Small intestine (tissue), 7 donors: ENCODE results near the gene MESD. TPM values are rescaled to one million over a fixed set of nuclear protein-coding genes. Genes with fewer than 3 reads are reported as not detected.

ENCODE experiments used
- DNase-seq, 2 donors: peaks; one replicate each; pipeline versions ENCODE4 v3.0.0 to v3.0.0-alpha.2; 2013
- FAIRE-seq: peaks from 2 replicates; lab custom pipeline; 2012; peaks lifted over from hg19 to GRCh38; lab: Jason Lieb, UNC
- H3K27ac ChIP-seq, 3 donors: one replicate each; pipeline ENCODE4 v1.5.1; 2013; ENCODE audit warnings: low read length in 2 of 3, mild to moderate bottlenecking in 2 of 3, control low read depth in 1 of 3, inconsistent platforms in 1 of 3, low read depth in 1 of 3, moderate library complexity in 1 of 3
- H3K27me3 ChIP-seq, 3 donors: one replicate each; pipeline ENCODE4 v1.6.1; 2013; ENCODE audit warnings: low read length in 3 of 3, inconsistent platforms in 1 of 3; ENCODE audit not compliant: control insufficient read depth in 3 of 3, insufficient read depth in 3 of 3
- H3K36me3 ChIP-seq, 3 donors: one replicate each; pipeline ENCODE4 v1.6.1; 2013; ENCODE audit warnings: low read length in 3 of 3, inconsistent platforms in 1 of 3, low read depth in 1 of 3, mild to moderate bottlenecking in 1 of 3, moderate library complexity in 1 of 3; ENCODE audit not compliant: control insufficient read depth in 3 of 3, insufficient read depth in 2 of 3
- H3K4me1 ChIP-seq, 3 donors: one replicate each; pipeline ENCODE4 v1.6.1; 2013; ENCODE audit warnings: low read length in 2 of 3, inconsistent platforms in 1 of 3, low read depth in 1 of 3, mild to moderate bottlenecking in 1 of 3, moderate library complexity in 1 of 3; ENCODE audit not compliant: control insufficient read depth in 3 of 3, insufficient read depth in 2 of 3
- H3K4me3 ChIP-seq, 3 donors: one replicate each; pipeline ENCODE4 v1.5.1; 2013; ENCODE audit warnings: low read length in 3 of 3, control low read depth in 1 of 3, inconsistent platforms in 1 of 3, low read depth in 1 of 3, mild to moderate bottlenecking in 1 of 3, moderate library complexity in 1 of 3
- H3K9me3 ChIP-seq, 2 donors: one replicate each; pipeline ENCODE4 v1.6.1; 2013; ENCODE audit warnings: low read depth in 1 of 2, low read length in 1 of 2; ENCODE audit not compliant: control insufficient read depth in 2 of 2, insufficient read depth in 1 of 2
- WGBS, 3 donors: extraction: QIAGEN DNeasy Blood & Tissue Kit; methylation state at CpG; one replicate each; pipeline ENCODE4 v1.1.7; 2013; 5-methylcytosine and 5-hydroxymethylcytosine counted together
- polyA plus RNA-seq, 4 donors: library from polyadenylated mRNA; stranded (reverse) in 3 of 4; unstranded in 1 of 4; fragments of 200-250 nt in 3 of 4; fragments of 120-200 nt in 1 of 4; gene quantifications; one replicate each; pipeline versions ENCODE4 v1.2.1 to v1.2.3, GENCODE V29; 2013
- donor health status: healthy with polysubstance abuse.
- donor health status: control.
- donor health status: control.
- donor health status: Bipolar disorder and iron deficiency.
- donor health status: healthy.

The MESD gene
- polyA plus RNA-seq, 4 donors, result 4.7 to 33.9 (median 13.6) TPM

DNA sequence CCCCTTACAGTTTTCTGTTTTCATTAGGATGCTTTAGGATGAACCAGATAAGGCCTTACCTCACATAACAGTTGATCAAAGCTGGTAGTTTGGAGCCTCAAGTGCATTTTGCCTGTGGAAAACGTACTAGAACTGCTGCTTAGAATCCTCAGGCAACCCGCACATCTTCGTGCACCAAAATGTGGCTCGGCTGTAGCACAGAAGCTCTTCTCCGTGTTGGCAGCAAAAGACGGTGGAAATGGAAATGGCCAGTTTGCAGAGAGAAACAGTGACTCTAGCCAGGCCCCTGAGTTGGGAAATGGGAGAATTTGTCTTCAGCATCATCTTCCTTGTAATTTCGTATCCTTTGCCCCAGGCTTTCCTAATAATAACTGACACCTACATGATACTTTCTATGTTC, 31.7 kb upstream of the MESD start:
- FAIRE-seq (no peak), DNase-seq (no peak)
- 95 to 96% (median 95%) methylated on average over 7 of the region's 7 CpGs for WGBS, 3 donors
- H3K36me3 ChIP-seq, result no peaks in the 10 kb centered on the region
- no peak overlapping the region for H3K4me3 ChIP-seq
- H3K27me3 ChIP-seq, result no peaks in the 10 kb centered on the region
- H3K9me3 ChIP-seq, result no peaks in the 10 kb centered on the region
- H3K27ac ChIP-seq, result no peak overlapping the region
- H3K4me1 ChIP-seq, result no peaks in the 10 kb centered on the region

DNA sequence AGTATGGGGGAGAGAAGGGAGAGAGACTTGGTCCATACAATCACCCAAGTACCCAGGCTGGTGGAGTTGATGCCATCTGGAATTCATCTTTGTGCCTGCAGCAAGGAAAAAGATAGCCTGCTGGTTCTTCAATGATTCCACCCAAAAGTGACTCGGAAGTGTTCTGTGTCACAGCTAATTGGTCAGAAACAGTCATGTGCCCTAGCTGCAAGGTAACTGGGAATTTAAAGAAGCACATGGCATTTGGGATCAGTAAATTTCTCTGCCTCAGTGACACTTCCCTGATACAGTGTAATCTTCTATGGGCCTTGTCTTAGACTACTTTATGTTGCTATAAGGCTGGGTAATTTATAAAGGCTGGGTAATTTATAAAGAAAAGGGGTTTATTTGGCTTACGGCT, 28.6 kb upstream of the MESD start:
- DNase-seq (no peak), FAIRE-seq (no peak)
- Histone ChIP-seq H3K27me3 (no peaks in the 10 kb centered on the region), H3K4me3 (no peak overlapping the region), H3K4me1 (no peaks in the 10 kb centered on the region), H3K27ac (no peak overlapping the region), H3K36me3 (no peaks in the 10 kb centered on the region), H3K9me3 (no peaks in the 10 kb centered on the region)
- 92 to 97% (median 93%) methylated on average over 2 of the region's 2 CpGs for WGBS, 3 donors

DNA sequence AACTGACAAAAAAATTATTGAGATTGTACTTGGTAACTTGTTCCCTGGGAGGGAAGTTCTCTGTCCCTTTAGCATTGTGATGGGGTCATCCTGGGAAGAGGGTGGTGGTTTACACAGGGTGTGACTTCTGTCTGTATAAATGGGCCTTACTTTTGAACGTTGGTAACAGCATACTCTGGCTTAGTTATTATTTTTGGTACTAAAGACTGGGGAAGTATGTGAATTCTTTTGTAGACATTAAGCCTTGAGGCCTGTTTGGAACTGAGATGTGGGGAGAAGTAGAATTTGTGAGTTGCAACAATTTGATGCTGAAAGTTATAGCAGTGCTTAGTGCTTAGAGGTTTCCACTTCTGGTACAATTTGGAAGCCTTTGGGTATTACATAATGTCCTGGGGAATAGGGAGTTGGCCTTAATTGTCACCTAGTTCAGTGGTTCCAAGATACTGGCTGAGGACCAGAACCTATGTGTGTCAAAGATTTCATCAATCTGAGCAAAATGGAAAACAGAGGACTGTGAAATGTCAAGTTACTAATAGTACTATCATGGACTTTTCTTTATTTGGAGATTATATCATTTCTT, 27.0 kb upstream of the MESD start:
- 35 to 40% (median 36%) methylated on average over 1 of the region's 1 CpG for WGBS, 3 donors
- Histone ChIP-seq H3K9me3 (no peaks in the 10 kb centered on the region), H3K4me1 (no peaks in the 10 kb centered on the region), H3K36me3 (no peaks in the 10 kb centered on the region), H3K4me3 (no peak overlapping the region), H3K27ac (no peak overlapping the region), H3K27me3 (no peaks in the 10 kb centered on the region)
- no peak for FAIRE-seq
- DNase-seq, result no peak

DNA sequence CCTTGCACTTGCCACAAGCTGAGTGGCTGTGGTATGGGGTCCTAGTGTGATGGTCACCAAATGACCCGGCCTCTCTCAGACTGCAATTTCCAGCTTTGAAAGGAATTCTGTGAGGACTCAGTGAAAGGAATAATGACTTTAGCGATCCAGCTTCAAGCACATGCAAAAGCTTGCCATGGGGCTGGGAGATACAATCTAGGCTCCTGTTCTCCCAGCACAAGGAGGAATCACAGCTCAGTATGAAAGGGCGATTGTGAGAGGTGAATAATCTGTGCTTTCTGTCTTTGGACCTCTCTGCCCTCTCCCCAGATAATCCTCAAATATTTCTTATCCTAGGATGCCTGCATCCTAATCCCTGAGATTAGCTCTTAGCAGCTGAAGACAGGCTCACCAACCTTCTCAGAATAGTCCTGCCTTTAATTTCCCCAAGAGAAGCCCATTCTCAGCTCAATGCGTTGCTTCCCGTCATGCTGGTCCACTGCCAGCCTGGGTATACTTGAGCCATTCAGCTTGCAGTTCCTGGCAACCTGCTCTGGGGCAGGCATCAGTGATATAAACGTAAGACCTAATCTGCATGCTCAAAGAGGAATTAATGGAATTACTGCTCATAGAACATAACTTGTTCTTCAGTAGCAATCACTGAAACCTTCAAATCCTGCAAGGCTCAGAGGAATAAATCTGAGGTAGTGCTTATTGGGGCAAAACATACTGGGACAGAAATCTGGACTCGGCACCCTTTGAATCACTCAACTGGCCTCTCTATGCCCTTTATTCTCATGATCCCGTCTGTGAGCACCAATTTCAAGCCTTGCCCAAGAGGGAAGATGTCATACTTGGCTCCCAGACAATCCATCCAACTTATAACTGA, 26.2 kb upstream of the MESD start:
- WGBS, 3 donors, result 74 to 86% (median 77%) methylated on average over 8 of the region's 8 CpGs
- no peak overlapping the region for H3K27ac ChIP-seq

DNA sequence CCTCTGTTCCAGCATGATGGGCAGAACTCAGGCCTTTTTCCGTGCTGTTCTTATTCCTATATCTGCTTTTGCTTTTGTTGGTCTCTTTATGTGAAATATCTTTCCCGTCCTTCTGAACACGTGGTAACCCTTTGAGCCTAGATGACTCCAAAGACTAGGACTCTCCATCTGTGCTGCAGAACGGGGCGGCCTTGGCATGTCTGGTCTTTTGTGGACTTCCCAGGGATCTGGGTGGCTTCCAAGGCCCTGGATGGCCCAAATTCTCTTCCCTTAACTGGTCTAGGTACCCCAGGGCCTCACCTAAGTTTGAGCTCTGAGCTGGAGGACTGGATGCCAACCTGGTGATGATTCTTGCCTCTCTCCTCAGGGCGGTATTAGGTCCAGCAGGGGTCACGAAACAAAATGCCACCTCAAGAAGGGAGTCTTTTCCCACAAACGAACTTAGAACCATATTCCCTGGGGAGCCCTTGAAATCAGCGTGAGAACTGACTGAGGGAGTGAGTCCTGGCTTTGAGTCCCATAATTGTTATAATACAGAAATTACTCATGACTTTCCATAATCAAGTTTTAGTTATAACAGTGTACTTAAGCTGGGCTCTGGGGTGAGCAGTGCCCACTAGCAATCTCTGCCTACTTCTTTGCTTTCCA, 25.0 kb upstream of the MESD start:
- no peaks in the 10 kb centered on the region for H3K27me3 ChIP-seq
- DNase-seq, result no peak
- no peak for FAIRE-seq
- H3K9me3 ChIP-seq, result no peaks in the 10 kb centered on the region
- 85 to 94% (median 91%) methylated on average over 9 of the region's 9 CpGs for WGBS, 3 donors
- H3K36me3 ChIP-seq, result no peaks in the 10 kb centered on the region
- H3K4me3 ChIP-seq, result no peak overlapping the region
- H3K4me1 ChIP-seq, result no peaks in the 10 kb centered on the region
- H3K27ac ChIP-seq, result no peak overlapping the region

More for the DNA sequence above, 26.2 kb upstream of the MESD start:
- Histone ChIP-seq H3K4me1 (no peaks in the 10 kb centered on the region), H3K36me3 (no peaks in the 10 kb centered on the region), H3K4me3 (no peak overlapping the region), H3K9me3 (no peaks in the 10 kb centered on the region), H3K27me3 (no peaks in the 10 kb centered on the region)
- DNase-seq (no peak), FAIRE-seq (no peak)

DNA sequence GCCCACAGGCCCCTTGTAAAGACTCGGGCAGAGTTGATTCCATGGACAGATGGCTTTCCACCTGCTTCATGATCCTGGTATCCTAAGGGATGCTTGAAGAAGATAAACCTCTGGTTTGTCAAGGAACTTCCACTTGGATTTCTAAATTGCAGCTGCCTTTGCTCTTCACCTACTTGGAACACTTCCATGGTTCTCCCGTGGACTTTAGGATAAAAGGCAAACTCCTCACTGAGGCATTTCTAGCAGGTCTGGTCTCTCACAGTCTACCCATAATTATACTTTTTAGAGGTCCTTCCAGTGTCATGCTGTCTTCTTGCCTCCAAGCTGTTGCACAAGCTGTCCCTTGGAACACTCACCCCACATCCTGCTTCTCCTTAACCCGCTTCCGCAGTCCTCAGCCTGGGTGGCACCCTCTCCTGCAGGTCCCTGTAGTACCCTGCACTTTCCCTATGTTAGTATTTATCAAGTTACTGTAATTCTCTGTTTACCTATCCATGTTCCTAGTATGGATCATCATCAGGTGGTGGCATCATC, 23.8 kb upstream of the MESD start:
- no peaks in the 10 kb centered on the region for H3K9me3 ChIP-seq
- FAIRE-seq (no peak), DNase-seq (no peak)

DNA sequence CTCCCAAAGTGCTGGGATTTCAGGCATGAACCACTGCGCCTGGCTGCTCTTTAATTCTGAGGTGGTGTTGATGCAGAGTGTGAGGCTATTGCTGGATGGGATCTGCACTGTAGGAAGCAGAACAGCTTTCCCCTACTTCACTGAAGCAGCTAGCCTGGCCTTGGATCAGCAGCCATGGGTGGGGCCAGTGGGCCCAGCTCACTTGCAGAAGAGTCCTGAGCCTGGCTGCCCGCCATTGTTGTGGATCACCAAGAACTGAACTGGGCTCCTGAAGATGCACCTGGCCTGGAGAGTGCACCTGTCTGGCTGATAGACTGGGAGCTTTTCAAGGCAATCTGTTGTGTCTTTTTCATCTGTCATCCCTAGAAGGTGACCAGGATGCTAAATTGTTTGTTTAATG, 23.0 kb upstream of the MESD start:
- Histone ChIP-seq H3K27ac (no peak overlapping the region), H3K27me3 (no peaks in the 10 kb centered on the region), H3K4me1 (no peaks in the 10 kb centered on the region), H3K9me3 (no peaks in the 10 kb centered on the region), H3K4me3 (no peak overlapping the region), H3K36me3 (no peaks in the 10 kb centered on the region)
- no peak for FAIRE-seq
- no peak for DNase-seq
- 95 to 100% (median 100%) methylated on average over 2 of the region's 2 CpGs for WGBS, 3 donors

More for the DNA sequence above, 23.8 kb upstream of the MESD start:
- Histone ChIP-seq H3K36me3 (no peaks in the 10 kb centered on the region), H3K27me3 (no peaks in the 10 kb centered on the region), H3K4me3 (no peak overlapping the region), H3K4me1 (no peaks in the 10 kb centered on the region), H3K27ac (no peak overlapping the region)
- 58 to 84% (median 73%) methylated on average over 4 of the region's 4 CpGs for WGBS, 3 donors

DNA sequence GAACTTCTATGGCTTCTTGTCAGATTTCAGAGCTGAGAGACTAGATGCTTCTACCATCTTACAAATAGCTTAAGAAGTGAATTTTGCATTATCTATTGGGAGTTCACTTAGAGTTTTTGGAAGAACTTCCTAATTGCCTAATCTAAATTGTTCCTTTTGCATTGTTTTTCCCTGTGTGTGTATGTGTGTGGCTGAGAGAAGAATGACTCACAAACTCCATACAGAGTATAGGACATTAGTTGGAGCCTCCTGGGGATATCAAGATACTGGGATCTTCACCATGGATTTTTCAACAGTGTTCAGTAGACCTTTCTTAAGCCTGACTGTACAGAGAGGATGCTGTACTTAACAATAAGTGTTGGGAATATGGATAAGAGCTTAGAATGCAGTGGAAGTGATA, 22.0 kb upstream of the MESD start:
- Histone ChIP-seq H3K4me1 (no peaks in the 10 kb centered on the region), H3K27me3 (no peaks in the 10 kb centered on the region), H3K36me3 (no peaks in the 10 kb centered on the region), H3K9me3 (no peaks in the 10 kb centered on the region), H3K4me3 (no peak overlapping the region), H3K27ac (no peak overlapping the region)
- DNase-seq (no peak), FAIRE-seq (no peak)
